HL-60 (cell line): ENCODE results near the gene ABCC5.

Experiments
- GABPA ChIP-seq: IDR thresholded peaks from 2 replicates; pipeline ENCODE4 v1.6.1; 2012; ENCODE audit warnings: low read depth
- TF ChIP-seq, protein P1 (sequence below): IDR thresholded peaks from one replicate; pipeline ENCODE4 v1.5.1; 2011; ENCODE audit warnings: low read length, control low read depth, inconsistent platforms; ENCODE audit not compliant: insufficient read depth

DNA sequence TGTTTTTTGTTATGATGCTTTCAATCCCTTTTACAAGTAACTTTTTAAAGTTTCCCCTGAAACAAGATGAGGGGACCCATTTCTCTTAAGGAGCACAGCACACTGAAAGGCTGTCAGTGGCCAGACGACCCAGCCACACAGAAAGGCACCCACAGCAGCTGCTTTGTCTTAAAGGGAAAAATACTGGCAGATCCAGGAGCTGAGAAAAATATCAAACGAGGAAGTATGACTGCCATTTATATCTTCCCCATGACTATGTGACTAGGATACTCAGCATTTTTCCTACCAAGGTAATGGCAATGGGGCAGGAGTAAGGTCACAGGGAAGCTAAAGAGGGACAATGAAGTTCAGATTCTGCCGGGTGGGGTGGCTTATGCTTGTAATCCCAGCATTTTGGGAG lies 15.9 kb downstream of the ABCC5 start:
- TF ChIP-seq, protein P1, sequence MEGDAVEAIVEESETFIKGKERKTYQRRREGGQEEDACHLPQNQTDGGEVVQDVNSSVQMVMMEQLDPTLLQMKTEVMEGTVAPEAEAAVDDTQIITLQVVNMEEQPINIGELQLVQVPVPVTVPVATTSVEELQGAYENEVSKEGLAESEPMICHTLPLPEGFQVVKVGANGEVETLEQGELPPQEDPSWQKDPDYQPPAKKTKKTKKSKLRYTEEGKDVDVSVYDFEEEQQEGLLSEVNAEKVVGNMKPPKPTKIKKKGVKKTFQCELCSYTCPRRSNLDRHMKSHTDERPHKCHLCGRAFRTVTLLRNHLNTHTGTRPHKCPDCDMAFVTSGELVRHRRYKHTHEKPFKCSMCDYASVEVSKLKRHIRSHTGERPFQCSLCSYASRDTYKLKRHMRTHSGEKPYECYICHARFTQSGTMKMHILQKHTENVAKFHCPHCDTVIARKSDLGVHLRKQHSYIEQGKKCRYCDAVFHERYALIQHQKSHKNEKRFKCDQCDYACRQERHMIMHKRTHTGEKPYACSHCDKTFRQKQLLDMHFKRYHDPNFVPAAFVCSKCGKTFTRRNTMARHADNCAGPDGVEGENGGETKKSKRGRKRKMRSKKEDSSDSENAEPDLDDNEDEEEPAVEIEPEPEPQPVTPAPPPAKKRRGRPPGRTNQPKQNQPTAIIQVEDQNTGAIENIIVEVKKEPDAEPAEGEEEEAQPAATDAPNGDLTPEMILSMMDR = no peak
- no peak for TF ChIP-seq GABPA
